Progenitor cell of endocrine pancreas (in vitro differentiated cells): Measurements from ENCODE around the gene ARL11. TPM values are rescaled to one million over a fixed set of nuclear protein-coding genes. Genes with fewer than 3 reads are reported as not detected.
"Not testable (repeated sequence)": the region's sequence is repeated elsewhere in the genome, so short reads cannot be mapped to it uniquely, and the experiment has no call there.

ENCODE experiments used
- DNase-seq: peaks from one replicate; pipeline ENCODE4 v3.0.0; 2021; ENCODE audit warnings: low spot score; ENCODE audit not compliant: unreplicated experiment
- H3K27ac Mint-ChIP-seq: 2 replicates; pipeline ENCODE4 v1.8.0; 2021; ENCODE audit warnings: mild to moderate bottlenecking, moderate library complexity, mixed read lengths
- H3K27me3 Mint-ChIP-seq: 2 replicates; pipeline ENCODE4 v1.8.0; 2021; ENCODE audit warnings: mixed read lengths
- H3K36me3 Mint-ChIP-seq: 2 replicates; pipeline ENCODE4 v1.8.0; 2022; ENCODE audit warnings: mixed read lengths; ENCODE audit not compliant: insufficient read depth
- H3K4me1 Mint-ChIP-seq: 2 replicates; pipeline ENCODE4 v1.8.0; 2021; ENCODE audit warnings: low read depth, mixed read lengths
- H3K4me3 Mint-ChIP-seq: 2 replicates; pipeline ENCODE4 v1.8.0; 2021; ENCODE audit warnings: low read depth, mild to moderate bottlenecking, moderate library complexity, mixed read lengths
- H3K9me3 Mint-ChIP-seq: 2 replicates; pipeline ENCODE4 v1.8.0; 2021; ENCODE audit warnings: low read depth, mixed read lengths
- total RNA-seq: library from RNA; stranded (reverse); gene quantifications from 2 replicates; pipeline ENCODE4 v1.2.1, GENCODE V29; 2021
- TF ChIP-seq, protein P1 (sequence below): fragments of 200-600 bp; sonication (generic); IDR thresholded peaks from one replicate; pipeline ENCODE4 v1.5.0; 2021; ENCODE audit warnings: antibody characterized with exemption, mild to moderate bottlenecking; ENCODE audit not compliant: unreplicated experiment

ARL11 gene
- total RNA-seq, 1 donor from 2014 or later: 0.10 TPM

DNA sequence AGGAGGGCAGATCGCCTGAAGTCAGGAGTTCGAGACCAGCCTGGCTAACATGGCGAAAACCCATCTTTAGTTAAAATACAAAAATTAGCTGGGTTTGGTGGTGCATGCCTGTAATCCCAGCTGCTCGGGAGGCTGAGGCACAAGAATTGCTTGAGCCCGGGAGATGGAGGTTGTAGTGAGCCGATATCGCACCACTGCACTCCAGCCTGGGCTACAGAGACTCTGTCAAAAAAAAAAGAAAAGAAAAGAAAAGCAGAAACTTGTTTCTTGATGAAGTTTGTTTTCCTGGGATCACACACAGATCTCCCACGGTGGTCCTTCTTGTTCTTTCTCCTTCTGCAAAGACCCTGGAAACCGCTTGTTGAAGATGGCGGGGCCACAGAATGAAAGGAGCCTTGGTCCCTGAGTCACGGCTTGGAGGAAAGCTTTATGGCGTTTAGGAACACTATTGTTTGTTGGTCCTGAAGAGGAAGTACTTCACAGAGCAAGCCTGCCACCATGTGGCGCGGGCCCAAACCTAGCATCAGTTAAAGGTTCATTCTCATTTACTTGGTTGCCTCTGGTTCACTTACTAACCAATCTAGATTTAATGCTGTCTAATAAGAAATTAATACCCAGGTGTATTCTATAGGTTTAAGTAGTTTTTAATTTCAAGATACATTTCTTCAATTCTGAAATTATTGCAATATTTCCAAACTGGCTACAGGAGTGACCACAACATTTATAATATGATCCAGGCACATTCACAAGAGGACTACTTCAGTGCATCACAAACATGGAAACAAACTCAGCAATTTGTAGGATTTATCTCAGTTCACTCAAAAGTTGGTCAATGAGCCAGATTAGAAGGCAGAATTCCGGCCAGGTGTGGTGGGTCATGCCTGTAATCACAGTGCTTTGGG is 21.3 kb upstream of the ARL11 start:
- H3K27me3 Mint-ChIP-seq: no peaks in the 10 kb centered on the region
- peak overlapping the region; percentile 41 for H3K4me3 Mint-ChIP-seq
- H3K27ac Mint-ChIP-seq: peak overlapping the region; percentile 45
- TF ChIP-seq, protein P1, sequence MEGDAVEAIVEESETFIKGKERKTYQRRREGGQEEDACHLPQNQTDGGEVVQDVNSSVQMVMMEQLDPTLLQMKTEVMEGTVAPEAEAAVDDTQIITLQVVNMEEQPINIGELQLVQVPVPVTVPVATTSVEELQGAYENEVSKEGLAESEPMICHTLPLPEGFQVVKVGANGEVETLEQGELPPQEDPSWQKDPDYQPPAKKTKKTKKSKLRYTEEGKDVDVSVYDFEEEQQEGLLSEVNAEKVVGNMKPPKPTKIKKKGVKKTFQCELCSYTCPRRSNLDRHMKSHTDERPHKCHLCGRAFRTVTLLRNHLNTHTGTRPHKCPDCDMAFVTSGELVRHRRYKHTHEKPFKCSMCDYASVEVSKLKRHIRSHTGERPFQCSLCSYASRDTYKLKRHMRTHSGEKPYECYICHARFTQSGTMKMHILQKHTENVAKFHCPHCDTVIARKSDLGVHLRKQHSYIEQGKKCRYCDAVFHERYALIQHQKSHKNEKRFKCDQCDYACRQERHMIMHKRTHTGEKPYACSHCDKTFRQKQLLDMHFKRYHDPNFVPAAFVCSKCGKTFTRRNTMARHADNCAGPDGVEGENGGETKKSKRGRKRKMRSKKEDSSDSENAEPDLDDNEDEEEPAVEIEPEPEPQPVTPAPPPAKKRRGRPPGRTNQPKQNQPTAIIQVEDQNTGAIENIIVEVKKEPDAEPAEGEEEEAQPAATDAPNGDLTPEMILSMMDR: peak; percentile 87
- H3K4me1 Mint-ChIP-seq: peaks cover 2% of the 10 kb centered on the region
- DNase-seq: peak; percentile 51
- H3K9me3 Mint-ChIP-seq: no peaks in the 10 kb centered on the region
- no peaks in the 10 kb centered on the region for H3K36me3 Mint-ChIP-seq

DNA sequence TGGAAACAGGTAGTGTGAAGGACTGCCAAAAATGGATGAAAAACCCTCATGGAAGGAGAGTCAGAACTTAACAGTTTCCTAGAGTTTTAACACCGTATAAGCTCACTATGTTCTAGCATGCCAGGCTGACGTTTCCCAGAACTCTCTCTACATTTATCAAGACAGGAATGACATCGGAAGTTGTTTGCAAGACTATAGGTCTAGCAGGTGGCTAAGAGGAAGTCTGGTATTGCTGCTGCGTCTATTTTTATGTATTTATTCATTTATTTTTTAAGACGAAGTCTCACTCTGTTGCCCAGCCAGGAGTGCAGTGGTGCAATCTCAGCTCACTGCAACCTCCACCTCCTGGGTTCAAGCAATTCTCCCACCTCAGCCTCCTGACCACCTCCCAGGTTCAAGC is 20.5 kb upstream of the ARL11 start:
- no peak overlapping the region for H3K27ac Mint-ChIP-seq
- no peaks in the 10 kb centered on the region for H3K27me3 Mint-ChIP-seq

DNA sequence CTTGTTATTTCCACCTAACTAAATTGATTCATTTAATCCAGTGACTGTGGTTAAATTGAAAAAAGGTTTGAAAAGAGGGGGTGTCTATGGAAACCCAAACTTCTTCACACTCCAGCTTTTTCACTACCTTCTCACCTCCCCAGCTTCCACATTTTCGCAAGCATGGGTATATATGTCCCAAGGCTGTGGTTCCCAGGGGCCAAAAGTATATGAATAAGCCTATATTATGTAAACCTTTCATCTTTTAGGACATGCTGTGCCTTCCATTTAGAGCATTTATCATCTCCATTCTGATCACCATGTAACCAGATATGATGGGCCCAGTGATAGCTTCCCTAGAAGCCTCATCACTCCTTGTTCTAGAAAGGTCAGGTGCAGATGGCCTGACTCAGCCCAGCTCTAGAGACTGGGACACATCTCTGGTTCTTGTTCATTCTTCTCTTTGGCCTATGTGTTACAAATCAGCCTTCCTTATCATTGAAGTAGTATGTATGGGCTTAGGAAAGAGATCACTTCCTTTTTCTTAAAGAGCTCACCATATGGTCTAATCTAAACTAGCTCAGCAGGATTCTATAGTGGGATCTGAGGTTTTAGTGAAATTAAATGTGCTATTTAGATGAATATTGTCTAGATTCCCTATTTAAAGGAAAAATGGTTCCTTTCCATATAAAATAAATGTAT is 19.5 kb upstream of the ARL11 start:
- H3K36me3 Mint-ChIP-seq: no peaks in the 10 kb centered on the region
- TF ChIP-seq, protein P1: no peak
- no peaks in the 10 kb centered on the region for H3K27me3 Mint-ChIP-seq
- DNase-seq: no peak
- H3K4me1 Mint-ChIP-seq: peaks cover 2% of the 10 kb centered on the region
- no peak overlapping the region for H3K27ac Mint-ChIP-seq
- no peak overlapping the region for H3K4me3 Mint-ChIP-seq
- no peaks in the 10 kb centered on the region for H3K9me3 Mint-ChIP-seq

More for the DNA sequence above, 20.5 kb upstream of the ARL11 start:
- Mint-ChIP-seq H3K4me3 (no peak overlapping the region), H3K4me1 (peaks cover 2% of the 10 kb centered on the region), H3K36me3 (no peaks in the 10 kb centered on the region), H3K9me3 (no peaks in the 10 kb centered on the region)
- TF ChIP-seq, protein P1: no peak
- no peak for DNase-seq

DNA sequence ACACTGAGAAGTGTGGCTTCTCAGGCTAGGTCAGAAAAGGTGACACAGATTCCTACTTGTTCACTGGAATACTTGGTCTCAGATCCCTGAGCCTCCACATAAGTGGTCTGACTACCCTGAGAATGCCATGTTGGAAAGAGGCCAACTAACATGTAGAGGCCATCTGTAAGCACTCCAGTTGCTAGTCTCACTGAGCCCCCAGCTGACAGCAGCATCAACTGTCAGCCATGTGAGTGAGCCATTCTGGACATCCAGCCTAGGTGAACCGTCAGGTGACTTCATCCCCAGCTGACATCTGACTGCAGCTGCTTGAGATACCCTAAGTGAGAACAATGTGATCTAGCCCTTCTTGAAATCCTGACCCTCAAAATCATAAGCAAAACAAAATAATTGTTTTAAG is 18.1 kb upstream of the ARL11 start:
- Mint-ChIP-seq H3K36me3 (no peaks in the 10 kb centered on the region), H3K27me3 (no peaks in the 10 kb centered on the region), H3K4me3 (no peak overlapping the region), H3K27ac (no peak overlapping the region), H3K9me3 (no peaks in the 10 kb centered on the region), H3K4me1 (peaks cover 2% of the 10 kb centered on the region)
- DNase-seq: no peak
- TF ChIP-seq, protein P1: no peak

DNA sequence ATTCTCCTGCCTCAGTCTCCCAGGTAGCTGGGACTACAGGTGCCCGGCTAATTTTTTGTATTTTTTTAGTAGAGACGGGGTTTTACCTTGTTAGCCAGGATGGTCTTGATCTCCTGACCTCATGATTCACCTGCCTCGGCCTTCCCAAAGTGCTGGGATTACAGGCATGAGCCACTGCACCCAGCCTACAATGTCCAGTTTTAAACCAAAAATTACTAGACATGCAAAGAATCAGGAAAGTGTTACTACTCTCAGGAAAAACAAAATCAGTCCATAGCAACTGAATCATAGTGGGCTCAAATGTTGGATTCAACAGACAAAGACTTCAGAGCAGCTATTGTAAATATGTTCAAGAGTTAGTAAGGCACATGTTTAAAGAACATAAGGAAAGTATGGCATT is 16.3 kb upstream of the ARL11 start:
- not testable (repeated sequence) for H3K4me3 Mint-ChIP-seq, DNase-seq, H3K27me3 Mint-ChIP-seq, H3K27ac Mint-ChIP-seq, H3K4me1 Mint-ChIP-seq, H3K9me3 Mint-ChIP-seq, H3K36me3 Mint-ChIP-seq
